HEK293T (cell line): Measurements from ENCODE around the gene ZYG11B.
"Not testable (repeated sequence)": the region's sequence is repeated elsewhere in the genome, so short reads cannot be mapped to it uniquely, and the experiment has no call there.

ENCODE experiments used
- CTCF ChIA-PET: fragments of 350-600 bp; formaldehyde crosslinking; extraction: SDS; loops from one replicate; lab custom pipeline; 2021; ENCODE audit warnings: antibody characterized with exemption, inconsistent platforms; lab: Yijun Ruan, JAX
- POLR2A ChIA-PET: fragments of 350-600 bp; formaldehyde crosslinking; extraction: SDS; loops from one replicate; lab custom pipeline; 2020; ENCODE audit warnings: antibody characterized with exemption, inconsistent platforms; lab: Yijun Ruan, JAX
- DNase-seq: peaks from one replicate; pipeline ENCODE4 v3.0.0; 2012; ENCODE audit warnings: mixed read lengths; ENCODE audit errors: extremely low spot score
- ARNT ChIP-seq: fragments of 450-650 bp; IDR thresholded peaks from 2 replicates; pipeline ENCODE4 v1.6.1; 2017; ENCODE audit warnings: mild to moderate bottlenecking
- BHLHE40 ChIP-seq: fragments of 450-650 bp; IDR thresholded peaks from 2 replicates; pipeline ENCODE4 v1.6.1; 2016; ENCODE audit warnings: mild to moderate bottlenecking, moderate library complexity, borderline replicate concordance
- CTBP1 ChIP-seq: fragments of 450-650 bp; IDR thresholded peaks from 2 replicates; pipeline ENCODE4 v1.6.1; 2016; ENCODE audit warnings: borderline replicate concordance
- ELF4 ChIP-seq: fragments of 450-650 bp; IDR thresholded peaks from 2 replicates; pipeline ENCODE4 v1.6.1; 2017; ENCODE audit warnings: antibody characterized with exemption
- FOXA1 ChIP-seq: fragments of 450-650 bp; IDR thresholded peaks from 2 replicates; pipeline ENCODE4 v1.6.1; 2016; ENCODE audit warnings: mild to moderate bottlenecking
- FOXK2 ChIP-seq: fragments of 450-650 bp; IDR thresholded peaks from 2 replicates; pipeline ENCODE4 v1.6.1; 2016; ENCODE audit warnings: mild to moderate bottlenecking
- FOXM1 ChIP-seq: fragments of 450-650 bp; IDR thresholded peaks from 2 replicates; pipeline ENCODE4 v1.6.1; 2017; ENCODE audit warnings: mild to moderate bottlenecking, borderline replicate concordance
- HDGF ChIP-seq: fragments of 450-650 bp; IDR thresholded peaks from 2 replicates; pipeline ENCODE4 v1.6.1; 2017; ENCODE audit warnings: antibody characterized with exemption, borderline replicate concordance
- L3MBTL2 ChIP-seq: fragments of 450-650 bp; conservative IDR thresholded peaks from 2 replicates; pipeline ENCODE4 v1.6.1; 2016; ENCODE audit warnings: mild to moderate bottlenecking
- LEF1 ChIP-seq: fragments of 450-650 bp; IDR thresholded peaks from 2 replicates; pipeline ENCODE4 v1.6.1; 2017; ENCODE audit warnings: mild to moderate bottlenecking, borderline replicate concordance
- NFRKB ChIP-seq: fragments of 450-650 bp; IDR thresholded peaks from 2 replicates; pipeline ENCODE4 v1.6.1; 2016; ENCODE audit warnings: mild to moderate bottlenecking, moderate library complexity
- PKNOX1 ChIP-seq: fragments of 450-650 bp; IDR thresholded peaks from 2 replicates; pipeline ENCODE4 v1.6.1; 2016
- SP1 ChIP-seq: fragments of 450-650 bp; IDR thresholded peaks from 2 replicates; pipeline ENCODE4 v1.6.1; 2017
- SUZ12 ChIP-seq: fragments of 450-650 bp; IDR thresholded peaks from 2 replicates; pipeline ENCODE4 v1.6.1; 2016; ENCODE audit warnings: mild to moderate bottlenecking
- TARDBP ChIP-seq: fragments of 450-650 bp; IDR thresholded peaks from 2 replicates; pipeline ENCODE4 v1.6.1; 2016
- ZNF384 ChIP-seq: fragments of 450-650 bp; IDR thresholded peaks from 2 replicates; pipeline ENCODE4 v1.6.1; 2016

Gene ZYG11B

GRCh38 chr1:52684545-52684944 is 41.7 kb upstream of the ZYG11B start:
- TF ChIP-seq TARDBP (no peak), ARNT (no peak), ZNF384 (no peak), FOXK2 (no peak), BHLHE40 (no peak), FOXM1 (no peak), ELF4 (no peak), PKNOX1 (no peak), HDGF (no peak), CTBP1 (no peak), L3MBTL2 (no peak), SUZ12 (no peak), LEF1 (no peak), FOXA1 (no peak), SP1 (no peak), NFRKB (no peak)
- CTCF ChIA-PET: no interaction called here
- no peak for DNase-seq
- POLR2A ChIA-PET: no interaction called here

GRCh38 chr1:52686261-52686751 is 39.9 kb upstream of the ZYG11B start:
- peak; percentile 97 for TF ChIP-seq ZNF384
- ChIA-PET POLR2A (interaction anchor here (1.0 to 1.2 kb wide), 3 partner anchors 10 to 282 kb away, joined by 3 to 4 read pairs (median 3); partner anchors contain the start of genes ORC1, PRPF38A and TUT4), CTCF (interaction anchor here (0.6 to 1.6 kb wide), 9 partner anchors 9 to 261 kb away, joined by 3 to 9 read pairs (median 3); partner anchors contain the start of gene ZYG11B)
- peak; percentile 75 for DNase-seq

- POLR2A ChIA-PET: interaction anchor here (1.0 to 1.2 kb wide), 4 partner anchors 11 to 283 kb away, joined by 3 to 4 read pairs (median 4); partner anchors contain the start of genes ORC1, PRPF38A and TUT4
- CTCF ChIA-PET: interaction anchor here (0.6 to 1.5 kb wide), 4 partner anchors 10 to 260 kb away, joined by 3 to 9 read pairs (median 5); no protein-coding TSS in a partner anchor
- no peak for DNase-seq
Measured at GRCh38 chr1:52686830-52687229, 39.4 kb upstream of the ZYG11B start.

GRCh38 chr1:52691821-52692220 is 34.4 kb upstream of the ZYG11B start:
- POLR2A ChIA-PET: no interaction called here
- CTCF ChIA-PET: no interaction called here
- DNase-seq: no peak
- no peak for TF ChIP-seq LEF1
- no peak for TF ChIP-seq ZNF384
- no peak for TF ChIP-seq TARDBP
- no peak for TF ChIP-seq ELF4
- TF ChIP-seq PKNOX1: no peak
- TF ChIP-seq FOXA1: no peak
- no peak for TF ChIP-seq FOXK2
- TF ChIP-seq BHLHE40: no peak
- no peak for TF ChIP-seq FOXM1
- no peak for TF ChIP-seq HDGF
- TF ChIP-seq SP1: no peak
- TF ChIP-seq ARNT: no peak
- TF ChIP-seq NFRKB: no peak
- no peak for TF ChIP-seq CTBP1
- TF ChIP-seq L3MBTL2: no peak
- no peak for TF ChIP-seq SUZ12

More at GRCh38 chr1:52686830-52687229, 39.4 kb upstream of the ZYG11B start:
- TF ChIP-seq FOXK2 (no peak), ZNF384 (no peak), ARNT (no peak), SUZ12 (no peak), NFRKB (no peak), PKNOX1 (no peak), FOXM1 (no peak), SP1 (no peak), LEF1 (no peak), L3MBTL2 (no peak), CTBP1 (no peak)

- CTCF ChIA-PET: no interaction called here
- POLR2A ChIA-PET: interaction anchor here (0.8 to 1.3 kb wide), 2 partner anchors 11 to 151 kb away, joined by 3 to 5 read pairs; no protein-coding TSS in a partner anchor
- no peak for DNase-seq
- TF ChIP-seq TARDBP: no peak
- no peak for TF ChIP-seq LEF1
- TF ChIP-seq ARNT: no peak
- TF ChIP-seq FOXA1: no peak
- no peak for TF ChIP-seq FOXK2
- TF ChIP-seq NFRKB: no peak
- TF ChIP-seq CTBP1: no peak
- no peak for TF ChIP-seq SUZ12
- no peak for TF ChIP-seq ELF4
Measured at GRCh38 chr1:52692697-52693096, 33.6 kb upstream of the ZYG11B start.

- CTCF ChIA-PET, DNase-seq: not testable (repeated sequence)
- POLR2A ChIA-PET: interaction anchor here (0.6 to 1.3 kb wide), 3 partner anchors 10 to 150 kb away, joined by 3 to 5 read pairs (median 3); no protein-coding TSS in a partner anchor
Measured at GRCh38 chr1:52693351-52693750, 32.9 kb upstream of the ZYG11B start.
